Epithelial cell of esophagus (primary cell): Measurements from ENCODE around the gene TMCO1.
"Not testable (repeated sequence)": the region's sequence is repeated elsewhere in the genome, so short reads cannot be mapped to it uniquely, and the experiment has no call there.

ENCODE experiments used
- DNase-seq: peaks from one replicate; pipeline ENCODE4 v3.0.0; 2010; ENCODE audit warnings: low read depth
- H3K4me3 ChIP-seq: 2 replicates; pipeline ENCODE4 v1.5.1; 2011; ENCODE audit warnings: mild to moderate bottlenecking, low read length, control low read depth
- TF ChIP-seq, protein P1 (sequence below): IDR thresholded peaks from 2 replicates; pipeline ENCODE4 v1.5.1; 2011; ENCODE audit warnings: low read depth, mild to moderate bottlenecking, low read length, control low read depth, inconsistent platforms; ENCODE audit not compliant: insufficient read depth; ENCODE audit errors: missing control alignments

TMCO1 gene

DNA sequence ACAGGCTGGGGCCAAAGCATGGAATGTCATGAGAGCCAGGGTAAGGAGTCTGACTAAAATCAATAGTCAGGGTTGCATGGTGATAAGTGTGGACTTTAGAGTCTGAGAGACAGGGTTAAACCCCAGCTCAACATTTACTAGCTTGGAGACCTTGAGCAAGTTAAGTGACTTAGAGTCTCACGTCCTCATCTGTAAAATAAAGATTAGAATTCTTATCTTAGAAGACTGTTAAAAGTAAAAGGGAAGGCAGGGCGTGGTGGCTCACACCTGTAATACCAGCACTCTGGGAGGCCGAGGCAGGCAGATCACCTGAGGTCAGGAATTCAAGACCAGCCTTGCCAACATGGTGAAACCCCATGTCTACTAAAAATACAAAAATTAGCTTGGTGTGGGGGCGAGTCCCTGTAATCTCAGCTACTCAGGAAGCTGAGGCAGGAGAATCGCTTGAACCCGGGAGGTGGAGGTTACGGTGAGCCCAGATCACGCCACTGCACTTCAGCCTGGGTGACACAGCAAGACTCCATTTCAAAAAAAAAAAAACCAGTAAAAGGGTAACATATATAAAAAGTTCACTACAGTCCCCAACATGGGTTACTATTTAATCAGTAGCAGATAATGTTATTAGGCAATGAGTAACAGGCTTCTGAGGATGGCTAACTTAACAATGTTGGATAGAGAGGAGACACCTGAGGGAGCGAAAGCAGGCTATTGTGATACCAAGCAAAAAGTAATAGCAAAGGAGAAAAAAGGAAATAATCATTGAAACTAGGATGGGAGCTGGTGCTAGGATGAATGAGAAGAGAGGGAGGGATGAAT, 20.8 kb downstream of the TMCO1 start:
- no peak for DNase-seq
- TF ChIP-seq, protein P1, sequence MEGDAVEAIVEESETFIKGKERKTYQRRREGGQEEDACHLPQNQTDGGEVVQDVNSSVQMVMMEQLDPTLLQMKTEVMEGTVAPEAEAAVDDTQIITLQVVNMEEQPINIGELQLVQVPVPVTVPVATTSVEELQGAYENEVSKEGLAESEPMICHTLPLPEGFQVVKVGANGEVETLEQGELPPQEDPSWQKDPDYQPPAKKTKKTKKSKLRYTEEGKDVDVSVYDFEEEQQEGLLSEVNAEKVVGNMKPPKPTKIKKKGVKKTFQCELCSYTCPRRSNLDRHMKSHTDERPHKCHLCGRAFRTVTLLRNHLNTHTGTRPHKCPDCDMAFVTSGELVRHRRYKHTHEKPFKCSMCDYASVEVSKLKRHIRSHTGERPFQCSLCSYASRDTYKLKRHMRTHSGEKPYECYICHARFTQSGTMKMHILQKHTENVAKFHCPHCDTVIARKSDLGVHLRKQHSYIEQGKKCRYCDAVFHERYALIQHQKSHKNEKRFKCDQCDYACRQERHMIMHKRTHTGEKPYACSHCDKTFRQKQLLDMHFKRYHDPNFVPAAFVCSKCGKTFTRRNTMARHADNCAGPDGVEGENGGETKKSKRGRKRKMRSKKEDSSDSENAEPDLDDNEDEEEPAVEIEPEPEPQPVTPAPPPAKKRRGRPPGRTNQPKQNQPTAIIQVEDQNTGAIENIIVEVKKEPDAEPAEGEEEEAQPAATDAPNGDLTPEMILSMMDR: no peak
- no peak overlapping the region for H3K4me3 ChIP-seq

DNA sequence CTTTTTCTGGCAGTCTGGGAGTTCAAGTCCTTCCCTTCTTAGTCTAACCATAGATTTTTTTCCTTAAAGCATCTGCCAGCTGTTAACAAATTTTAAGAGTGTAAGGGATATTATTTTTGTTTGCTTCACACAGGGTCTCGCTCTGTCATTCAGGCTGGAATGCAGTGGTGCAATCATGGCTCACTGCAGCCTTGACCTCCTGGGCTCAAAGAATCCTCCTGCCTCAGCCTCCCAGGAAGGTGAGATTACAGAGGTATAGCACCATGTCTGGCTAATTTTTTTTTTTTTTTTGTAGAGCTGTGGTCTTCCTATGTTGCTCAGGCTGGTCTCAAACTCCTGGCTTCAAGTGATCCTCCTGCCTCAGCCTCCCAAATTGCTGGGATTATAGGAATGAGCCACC, 23.8 kb downstream of the TMCO1 start:
- not testable (repeated sequence) for H3K4me3 ChIP-seq, DNase-seq

DNA sequence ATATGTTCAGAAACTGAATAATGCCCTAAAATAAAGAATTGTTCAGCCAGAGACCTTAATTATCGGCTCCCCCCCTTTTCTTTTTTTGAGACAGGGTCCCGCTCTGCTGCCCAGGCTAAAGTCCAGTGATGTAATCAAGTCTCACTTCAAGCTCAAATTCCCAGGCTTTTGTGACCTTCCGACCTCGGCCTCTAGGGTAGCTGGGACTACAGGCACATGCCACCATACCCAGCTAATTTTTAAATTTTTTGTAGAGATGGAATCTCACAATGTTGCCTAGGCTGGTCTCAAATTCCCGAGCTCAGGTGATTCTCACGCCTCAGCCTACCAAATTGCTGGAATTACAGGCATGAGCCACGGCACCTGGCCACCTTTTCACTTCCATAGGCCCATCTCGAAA, 26.5 kb downstream of the TMCO1 start:
- no peak overlapping the region for H3K4me3 ChIP-seq
- TF ChIP-seq, protein P1: no peak
- no peak for DNase-seq

DNA sequence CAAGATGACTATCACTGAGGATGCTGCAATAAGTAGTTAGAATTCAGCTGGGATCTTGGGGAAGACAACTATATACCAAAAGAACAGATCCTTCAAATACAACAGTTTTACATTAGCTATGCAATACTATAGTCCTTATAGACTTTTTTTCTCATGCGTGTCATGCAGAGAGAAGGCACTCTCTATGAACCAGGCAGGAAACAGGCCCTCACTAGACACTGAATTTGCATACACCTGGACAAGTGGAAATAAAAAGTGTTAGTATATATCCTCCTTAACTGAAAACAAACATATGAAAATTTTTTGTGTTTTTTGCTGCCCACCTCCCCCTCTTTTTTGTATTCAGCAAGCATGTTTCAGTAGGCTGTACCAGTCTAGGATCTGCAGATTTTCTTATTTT, 29.9 kb downstream of the TMCO1 start:
- H3K4me3 ChIP-seq: no peak overlapping the region
- TF ChIP-seq, protein P1: no peak
- no peak for DNase-seq

DNA sequence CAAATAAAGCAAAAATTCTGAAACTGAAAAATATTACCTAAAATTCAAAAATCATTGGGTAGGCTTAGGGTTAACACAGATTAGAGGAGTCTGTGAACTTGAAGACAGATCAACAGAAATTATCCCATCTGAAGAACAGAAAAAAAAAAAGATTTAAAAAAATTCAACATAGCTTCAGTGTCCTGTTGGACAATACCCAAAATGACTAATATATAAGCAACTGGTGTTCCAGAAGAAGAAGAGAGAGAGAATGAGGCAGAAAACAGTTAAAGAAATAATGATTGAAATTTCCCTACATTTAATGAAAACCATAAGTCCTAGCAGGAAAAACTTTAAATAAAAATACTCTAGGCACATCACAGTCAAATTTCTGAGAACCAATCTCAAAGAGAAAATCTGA, 31.5 kb downstream of the TMCO1 start:
- TF ChIP-seq, protein P1: no peak
- no peak overlapping the region for H3K4me3 ChIP-seq
- no peak for DNase-seq

DNA sequence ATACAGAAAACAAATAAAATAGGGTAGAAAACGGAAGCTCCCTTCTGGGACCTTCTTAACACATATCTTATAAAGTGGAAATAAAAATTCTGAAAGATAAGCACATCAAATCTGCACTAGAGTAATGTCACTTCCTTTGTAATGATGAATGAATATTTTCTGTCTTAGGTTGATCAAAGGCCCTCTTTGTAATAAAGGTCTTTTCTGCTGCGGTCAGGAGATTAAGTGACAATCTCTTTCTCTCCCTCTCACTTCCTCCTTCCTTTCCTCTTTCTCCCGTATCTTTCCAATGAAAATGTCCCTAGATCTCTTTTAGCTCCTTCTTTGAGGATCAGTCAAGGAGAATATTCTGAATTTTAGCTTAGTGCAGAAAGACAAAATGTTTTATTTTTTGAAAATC, 33.8 kb downstream of the TMCO1 start:
- H3K4me3 ChIP-seq: no peak overlapping the region
- DNase-seq: no peak
- TF ChIP-seq, protein P1: no peak

DNA sequence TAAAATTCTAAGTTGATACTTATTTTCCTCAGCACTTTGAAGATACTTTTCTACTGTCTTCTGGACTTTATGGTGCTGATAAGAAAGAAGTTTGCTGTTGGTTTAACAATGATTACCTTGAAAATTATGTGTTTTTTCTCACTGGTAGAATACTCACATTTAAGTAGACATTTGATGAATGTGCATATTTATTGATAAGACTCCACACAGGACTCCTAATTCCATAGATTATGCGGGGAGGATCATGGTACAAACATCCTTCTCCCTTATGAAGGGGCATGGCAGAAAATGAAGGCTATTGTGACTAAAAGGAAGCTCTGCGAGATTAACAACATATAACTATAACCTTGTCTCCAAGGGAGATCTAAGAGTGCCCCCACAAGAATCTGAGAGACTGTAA, 41.8 kb downstream of the TMCO1 start:
- DNase-seq: no peak
- TF ChIP-seq, protein P1: no peak
- H3K4me3 ChIP-seq: no peak overlapping the region
